AG09319 (cell line): ENCODE measurements around the gene NEURL1B.

Source experiments
- DNase-seq: peaks from one replicate; pipeline ENCODE4 v3.0.0-alpha.2; 2010; ENCODE audit warnings: low read depth; ENCODE audit errors: extremely low read depth
- TF ChIP-seq, protein P1 (sequence below): IDR thresholded peaks from 2 replicates; pipeline ENCODE4 v1.5.1; 2011; ENCODE audit warnings: low read depth, mild to moderate bottlenecking, inconsistent platforms, low read length, moderate library complexity

NEURL1B gene

DNA sequence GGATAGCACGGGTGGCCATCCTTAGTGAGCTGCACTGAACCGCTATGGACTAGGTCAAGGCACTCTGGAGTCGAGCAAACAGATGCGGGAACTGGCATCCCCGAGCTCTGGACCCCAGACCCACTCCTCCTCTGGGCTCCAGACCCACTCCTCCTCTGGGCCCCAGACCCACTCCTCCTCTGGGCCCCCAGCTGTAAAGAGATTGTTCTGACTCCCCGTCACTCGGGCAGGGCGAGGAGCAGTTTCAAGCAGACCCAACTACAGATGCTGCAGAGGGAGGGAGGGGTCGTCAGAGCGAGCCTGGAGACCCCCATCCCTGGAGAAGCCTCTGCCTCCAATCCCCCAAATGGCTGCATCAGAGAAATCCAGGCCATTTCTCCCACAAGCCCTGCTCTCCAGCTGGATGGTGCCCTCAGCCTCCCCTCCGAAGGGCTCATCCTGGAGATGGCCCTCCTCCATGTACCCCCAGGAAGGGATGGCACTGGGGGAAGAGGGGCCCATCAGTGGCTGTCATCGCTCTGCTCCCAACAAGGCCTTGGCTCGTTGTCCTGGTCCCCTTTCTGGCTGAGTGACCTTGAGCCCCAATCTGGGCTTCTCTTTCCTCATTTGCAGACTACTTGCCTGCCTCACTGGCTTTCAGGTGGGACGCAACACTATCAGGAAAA, 91.3 kb downstream of the NEURL1B start:
- TF ChIP-seq, protein P1, sequence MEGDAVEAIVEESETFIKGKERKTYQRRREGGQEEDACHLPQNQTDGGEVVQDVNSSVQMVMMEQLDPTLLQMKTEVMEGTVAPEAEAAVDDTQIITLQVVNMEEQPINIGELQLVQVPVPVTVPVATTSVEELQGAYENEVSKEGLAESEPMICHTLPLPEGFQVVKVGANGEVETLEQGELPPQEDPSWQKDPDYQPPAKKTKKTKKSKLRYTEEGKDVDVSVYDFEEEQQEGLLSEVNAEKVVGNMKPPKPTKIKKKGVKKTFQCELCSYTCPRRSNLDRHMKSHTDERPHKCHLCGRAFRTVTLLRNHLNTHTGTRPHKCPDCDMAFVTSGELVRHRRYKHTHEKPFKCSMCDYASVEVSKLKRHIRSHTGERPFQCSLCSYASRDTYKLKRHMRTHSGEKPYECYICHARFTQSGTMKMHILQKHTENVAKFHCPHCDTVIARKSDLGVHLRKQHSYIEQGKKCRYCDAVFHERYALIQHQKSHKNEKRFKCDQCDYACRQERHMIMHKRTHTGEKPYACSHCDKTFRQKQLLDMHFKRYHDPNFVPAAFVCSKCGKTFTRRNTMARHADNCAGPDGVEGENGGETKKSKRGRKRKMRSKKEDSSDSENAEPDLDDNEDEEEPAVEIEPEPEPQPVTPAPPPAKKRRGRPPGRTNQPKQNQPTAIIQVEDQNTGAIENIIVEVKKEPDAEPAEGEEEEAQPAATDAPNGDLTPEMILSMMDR = no peak
- DNase-seq = no peak

- peak; percentile 99 for DNase-seq
- TF ChIP-seq, protein P1 = no peak
Measured at GRCh38 chr5:172733131-172733973, 92.3 kb downstream of the NEURL1B start.

DNA sequence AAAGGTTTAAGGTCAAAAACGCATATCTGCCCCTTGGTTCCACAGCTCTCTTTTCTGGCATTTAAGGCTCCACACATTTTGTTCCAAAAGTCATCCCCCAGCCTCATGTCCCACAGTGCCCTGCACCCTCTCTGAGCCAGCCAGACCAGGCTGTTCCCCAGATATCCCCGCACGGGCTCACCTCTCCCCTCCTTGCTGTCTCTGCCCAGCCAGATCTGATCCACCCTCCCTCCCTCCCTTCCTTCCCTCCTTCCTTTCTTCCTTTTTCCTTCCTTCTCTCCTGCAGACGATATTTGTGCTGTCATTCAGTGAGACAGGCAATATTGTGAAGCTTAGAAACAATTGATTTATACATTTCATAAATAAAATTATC, 92.9 kb downstream of the NEURL1B start:
- TF ChIP-seq, protein P1 = no peak
- no peak for DNase-seq

DNA sequence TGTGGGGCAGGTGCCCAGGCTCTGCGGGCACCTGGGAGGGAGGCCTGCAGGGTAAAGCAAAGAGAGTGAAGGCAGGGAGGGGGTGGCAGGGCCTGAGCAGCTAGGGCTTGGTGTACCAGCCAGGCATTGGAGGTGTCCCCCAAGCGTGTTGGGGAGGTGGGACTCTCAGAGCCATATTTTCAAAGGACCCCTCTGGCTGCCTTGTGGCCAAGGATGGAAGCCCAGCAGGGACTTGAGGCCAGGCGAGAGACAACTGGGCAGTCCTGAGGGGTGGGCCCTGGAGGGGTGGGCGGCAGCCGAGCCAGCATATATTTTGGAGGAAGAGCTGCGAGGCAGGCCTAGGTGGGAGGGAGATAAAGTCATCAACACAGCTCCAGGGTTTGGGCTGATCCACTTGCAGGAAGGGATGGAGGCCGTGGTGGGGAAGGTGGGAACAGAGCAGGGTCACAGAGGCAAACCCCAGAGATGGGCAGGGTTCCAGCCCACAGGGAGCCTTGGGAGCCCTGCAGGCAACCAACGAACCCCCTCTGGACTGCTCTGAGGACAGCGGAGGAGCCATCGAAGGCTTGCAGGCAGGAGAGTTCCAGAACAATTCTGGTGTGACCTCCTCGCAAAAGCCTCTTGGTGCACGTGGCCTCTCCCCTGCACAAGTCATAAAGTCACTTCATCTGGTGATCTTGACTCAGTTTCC, 94.2 kb downstream of the NEURL1B start:
- DNase-seq = no peak
- TF ChIP-seq, protein P1 = no peak

GRCh38 chr5:172736508-172737135, 95.6 kb downstream of the NEURL1B start:
- no peak for DNase-seq
- TF ChIP-seq, protein P1 = no peak

DNA sequence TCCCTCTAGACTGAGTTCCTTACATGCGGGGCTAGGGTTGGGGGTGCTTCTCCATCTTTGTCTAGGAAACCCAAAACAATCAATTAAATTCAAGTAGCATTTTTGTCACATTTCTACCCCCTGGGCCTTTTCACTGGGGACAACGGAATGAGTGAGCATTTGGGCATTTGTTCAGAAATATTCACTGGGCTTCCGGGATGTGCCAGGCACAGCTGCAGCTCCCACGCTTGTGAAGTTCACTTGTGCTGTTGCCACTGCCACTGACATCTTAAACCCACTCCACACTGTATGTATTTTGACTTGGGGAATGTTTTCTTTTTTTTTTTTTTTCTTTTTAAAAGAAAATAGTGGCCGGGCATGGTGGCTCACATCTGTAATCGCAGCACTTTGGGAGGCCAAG, 98.3 kb downstream of the NEURL1B start:
- no peak for DNase-seq

More for the DNA sequence above, 98.3 kb downstream of the NEURL1B start:
- TF ChIP-seq, protein P1 = no peak
